Upper lobe of right lung (tissue), 1 donor: ENCODE data around the gene PKMYT1. TPM values are rescaled to one million over a fixed set of nuclear protein-coding genes. Genes with fewer than 3 reads are reported as not detected.

Experiments used
- ATAC-seq: fragments of 200-7000 bp; cut with Tn5 transposase; one replicate; pipeline ENCODE4 v1.9.1; 2020; ENCODE audit warnings: mild to moderate bottlenecking, moderate library complexity
- DNase-seq: peaks from one replicate; pipeline ENCODE4 v3.0.0-alpha.2; 2020
- H3K27ac ChIP-seq: fragments of 200-600 bp; one replicate; pipeline ENCODE4 v1.8.0; 2022
- H3K27me3 ChIP-seq: fragments of 200-600 bp; one replicate; pipeline ENCODE4 v1.8.0; 2022; ENCODE audit warnings: mild to moderate bottlenecking
- H3K36me3 ChIP-seq: fragments of 200-600 bp; one replicate; pipeline ENCODE4 v1.8.0; 2022
- H3K4me1 ChIP-seq: fragments of 200-600 bp; one replicate; pipeline ENCODE4 v1.8.0; 2022
- H3K4me3 ChIP-seq: fragments of 200-600 bp; one replicate; pipeline ENCODE4 v1.8.0; 2022; ENCODE audit warnings: mild to moderate bottlenecking
- H3K9me3 ChIP-seq: fragments of 200-600 bp; one replicate; pipeline ENCODE4 v1.8.0; 2022
- intact Hi-C: fragments of 100-400 bp; cut with DNase I; formaldehyde crosslinking; loops from one replicate; pipeline ENCODE4 v1.11.0; 2022
- total RNA-seq: library from RNA; stranded (reverse); fragmentation: NEBNext Ultra II Directional; extraction: Animal tissue kit (Norgen Biotek cat#: 25700); gene quantifications from one replicate; pipeline ENCODE4 v1.2.1, GENCODE V29; 2021
- TF ChIP-seq, protein P1 (sequence below): fragments of 200-600 bp; IDR thresholded peaks from one replicate; pipeline ENCODE4 v1.8.0; 2022; ENCODE audit warnings: antibody characterized with exemption
- donor health status: DM: no; HTN: yes; CAD: no; lungs with severe emphysema.

The PKMYT1 gene
- total RNA-seq, 1 donor from 2014 or later = 3.8 TPM

DNA sequence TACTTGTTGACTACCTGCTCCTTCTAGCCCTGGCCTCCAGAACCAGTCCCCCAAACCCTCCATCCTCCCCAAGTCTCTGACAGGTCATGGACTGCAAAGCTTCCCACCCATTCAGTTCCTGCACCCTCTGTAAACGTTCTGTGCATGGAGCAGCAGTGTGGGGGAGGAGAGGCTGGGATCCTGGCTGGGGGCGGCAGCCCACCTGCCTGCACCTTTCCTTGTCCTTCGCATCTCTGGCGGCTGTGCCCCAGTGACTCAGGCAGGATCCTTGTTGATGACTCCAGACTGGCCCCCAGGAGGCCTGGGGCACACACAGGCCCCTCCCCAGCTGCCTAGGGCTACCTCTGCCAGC lies 1.6 kb upstream of the PKMYT1 start:
- TF ChIP-seq, protein P1, sequence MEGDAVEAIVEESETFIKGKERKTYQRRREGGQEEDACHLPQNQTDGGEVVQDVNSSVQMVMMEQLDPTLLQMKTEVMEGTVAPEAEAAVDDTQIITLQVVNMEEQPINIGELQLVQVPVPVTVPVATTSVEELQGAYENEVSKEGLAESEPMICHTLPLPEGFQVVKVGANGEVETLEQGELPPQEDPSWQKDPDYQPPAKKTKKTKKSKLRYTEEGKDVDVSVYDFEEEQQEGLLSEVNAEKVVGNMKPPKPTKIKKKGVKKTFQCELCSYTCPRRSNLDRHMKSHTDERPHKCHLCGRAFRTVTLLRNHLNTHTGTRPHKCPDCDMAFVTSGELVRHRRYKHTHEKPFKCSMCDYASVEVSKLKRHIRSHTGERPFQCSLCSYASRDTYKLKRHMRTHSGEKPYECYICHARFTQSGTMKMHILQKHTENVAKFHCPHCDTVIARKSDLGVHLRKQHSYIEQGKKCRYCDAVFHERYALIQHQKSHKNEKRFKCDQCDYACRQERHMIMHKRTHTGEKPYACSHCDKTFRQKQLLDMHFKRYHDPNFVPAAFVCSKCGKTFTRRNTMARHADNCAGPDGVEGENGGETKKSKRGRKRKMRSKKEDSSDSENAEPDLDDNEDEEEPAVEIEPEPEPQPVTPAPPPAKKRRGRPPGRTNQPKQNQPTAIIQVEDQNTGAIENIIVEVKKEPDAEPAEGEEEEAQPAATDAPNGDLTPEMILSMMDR = no peak
- ATAC-seq (no peak), DNase-seq (no peak)
- H3K27me3 ChIP-seq = no peaks in the 10 kb centered on the region
- no peak overlapping the region for H3K27ac ChIP-seq
- intact Hi-C loops = no loop called here
- H3K9me3 ChIP-seq = no peaks in the 10 kb centered on the region
- no peaks in the 10 kb centered on the region for H3K36me3 ChIP-seq
- peaks cover 23% of the 10 kb centered on the region for H3K4me1 ChIP-seq
- no peak overlapping the region for H3K4me3 ChIP-seq

DNA sequence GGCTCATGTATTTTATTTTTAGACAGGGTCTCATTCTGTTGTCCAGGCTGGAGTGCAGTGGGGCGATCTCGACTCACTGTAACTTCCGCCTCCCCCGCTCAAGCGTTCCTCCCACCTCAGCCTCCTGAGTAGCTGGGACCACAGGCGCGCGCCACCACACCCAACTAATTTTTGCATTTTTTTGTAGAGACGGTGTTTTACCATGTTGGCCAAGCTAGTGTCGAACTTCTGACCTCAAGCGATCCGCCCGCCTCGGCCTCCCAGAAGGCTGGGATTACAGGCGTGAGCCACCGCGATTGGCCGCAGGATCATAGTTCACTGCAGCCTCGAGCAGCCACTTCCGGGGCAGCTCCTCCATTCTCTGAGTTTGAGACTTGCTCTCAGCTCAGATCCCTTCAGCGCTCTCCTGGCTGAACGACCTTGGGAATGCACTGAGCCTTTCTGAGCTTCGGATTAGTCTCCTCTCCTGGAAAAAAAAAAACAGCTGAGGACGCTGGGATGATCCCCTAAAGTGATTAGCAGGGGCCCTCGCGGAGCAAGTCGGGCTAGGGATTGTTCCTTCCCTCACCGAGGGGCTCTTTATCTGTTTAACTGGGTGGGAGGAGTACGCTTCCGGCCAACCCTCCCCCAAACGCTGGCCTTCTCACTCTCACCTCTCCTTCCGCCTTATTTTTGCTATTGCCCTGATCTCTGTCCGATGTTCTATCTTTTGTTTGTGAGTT lies 1.1 kb upstream of the PKMYT1 start:
- TF ChIP-seq, protein P1 = no peak
- DNase-seq (no peak), ATAC-seq (no peak)
- peak overlapping the region; percentile 84 for H3K4me3 ChIP-seq
- H3K36me3 ChIP-seq = no peaks in the 10 kb centered on the region
- peak overlapping the region; percentile 98 for H3K27ac ChIP-seq
- H3K9me3 ChIP-seq = no peaks in the 10 kb centered on the region
- H3K4me1 ChIP-seq = peaks cover 23% of the 10 kb centered on the region
- intact Hi-C loops = no loop called here
- H3K27me3 ChIP-seq = no peaks in the 10 kb centered on the region

DNA sequence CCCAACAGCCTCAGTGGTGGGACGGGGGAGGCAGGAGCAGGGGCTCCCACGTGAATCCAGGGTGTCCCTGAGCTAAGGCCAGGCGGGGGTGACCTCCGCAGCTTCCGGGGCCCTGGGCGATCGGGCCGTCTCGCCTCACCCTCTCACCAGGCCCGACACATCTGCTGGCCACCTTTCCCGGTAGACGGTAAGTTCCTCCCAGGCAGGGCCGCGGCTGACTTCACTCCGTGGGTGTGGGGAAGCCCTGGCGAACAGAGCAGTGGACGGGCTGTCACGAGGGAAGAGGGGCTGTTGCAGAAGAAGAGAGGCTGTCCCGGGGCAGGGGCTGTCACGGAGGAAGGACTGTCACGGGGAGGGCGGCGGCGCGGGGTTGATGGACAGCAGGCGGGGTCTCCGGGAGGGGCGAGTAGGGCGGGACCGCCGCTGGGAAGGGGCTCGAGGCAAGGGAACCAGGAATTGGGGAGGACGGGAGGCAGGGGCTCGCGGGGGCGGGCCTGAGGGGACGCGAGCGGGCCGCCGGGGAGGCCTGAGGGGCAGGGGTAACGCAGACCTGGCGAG lies 498 bp downstream of the PKMYT1 start:
- Histone ChIP-seq H3K4me1 (peaks cover 17% of the 10 kb centered on the region), H3K27ac (no peak overlapping the region)
- DNase-seq = no peak

DNA sequence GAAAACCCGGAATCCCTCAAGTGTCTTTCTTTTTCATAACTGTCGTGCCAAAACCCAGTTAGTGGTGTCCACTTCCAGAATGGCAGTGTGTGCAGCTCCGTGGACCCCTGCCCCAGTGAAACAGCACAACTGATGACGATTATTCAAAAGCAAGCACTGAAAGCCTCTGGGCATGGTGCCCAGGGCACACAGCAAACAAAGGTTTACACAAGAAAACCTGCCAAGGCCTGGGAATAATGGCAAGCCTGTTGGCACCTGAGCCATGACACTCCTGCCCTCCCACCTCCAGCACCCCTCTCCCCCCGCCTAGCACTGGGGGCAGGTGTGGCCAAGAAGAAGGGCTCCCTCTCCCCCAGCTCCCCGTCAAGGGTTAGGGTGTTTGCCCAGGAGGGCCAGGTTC lies 2.8 kb downstream of the PKMYT1 start:
- Histone ChIP-seq H3K27me3 (no peaks in the 10 kb centered on the region), H3K9me3 (no peaks in the 10 kb centered on the region), H3K27ac (no peak overlapping the region), H3K36me3 (no peaks in the 10 kb centered on the region), H3K4me1 (peaks cover 13% of the 10 kb centered on the region), H3K4me3 (no peak overlapping the region)
- TF ChIP-seq, protein P1 = no peak
- peak; percentile 10 for ATAC-seq
- intact Hi-C loops = no loop called here
- DNase-seq = peak; percentile 78

More for the DNA sequence above, 498 bp downstream of the PKMYT1 start:
- ATAC-seq = no peak
- H3K36me3 ChIP-seq = no peaks in the 10 kb centered on the region
- H3K27me3 ChIP-seq = no peaks in the 10 kb centered on the region
- TF ChIP-seq, protein P1 = no peak
- H3K4me3 ChIP-seq = peak overlapping the region; percentile 84
- intact Hi-C loops = no loop called here
- no peaks in the 10 kb centered on the region for H3K9me3 ChIP-seq

DNA sequence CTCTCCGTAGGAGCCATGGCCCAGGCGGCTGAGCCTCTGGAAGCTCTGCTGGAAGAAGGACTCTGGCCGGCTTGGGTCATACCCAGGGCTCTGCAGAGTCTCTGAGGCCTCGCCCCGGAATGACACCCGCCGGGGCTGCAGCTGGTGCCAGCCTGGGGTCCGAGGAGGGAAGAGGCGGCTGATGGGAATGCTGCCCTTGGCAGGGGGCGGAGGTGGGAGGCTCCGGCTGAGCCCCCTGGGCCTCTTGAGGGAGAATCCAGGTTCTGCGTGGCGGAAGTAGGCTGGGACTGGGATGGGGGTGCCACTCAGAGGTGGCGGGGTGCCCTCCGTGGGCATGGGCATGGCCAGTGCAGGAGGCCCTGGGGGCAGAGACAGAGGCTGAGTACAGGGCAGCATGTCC lies 3.6 kb downstream of the PKMYT1 start:
- ATAC-seq = no peak
- TF ChIP-seq, protein P1 = no peak
- DNase-seq = no peak
- Histone ChIP-seq H3K27ac (no peak overlapping the region), H3K36me3 (no peaks in the 10 kb centered on the region), H3K27me3 (no peaks in the 10 kb centered on the region), H3K4me1 (peaks cover 13% of the 10 kb centered on the region), H3K9me3 (no peaks in the 10 kb centered on the region), H3K4me3 (no peak overlapping the region)
- intact Hi-C loops = no loop called here
